OCI-M2 (cell line): Measurements from ENCODE around the gene CALU.

Source experiments
- DNase-seq: peaks from one replicate; lab custom pipeline; 2025; ENCODE audit not compliant: unreplicated experiment; lab: John Stamatoyannopoulos, UW

CALU gene

GRCh38 chr7:128724743-128725142 lies 14.4 kb upstream of the CALU start:
- DNase-seq = no peak

DNA sequence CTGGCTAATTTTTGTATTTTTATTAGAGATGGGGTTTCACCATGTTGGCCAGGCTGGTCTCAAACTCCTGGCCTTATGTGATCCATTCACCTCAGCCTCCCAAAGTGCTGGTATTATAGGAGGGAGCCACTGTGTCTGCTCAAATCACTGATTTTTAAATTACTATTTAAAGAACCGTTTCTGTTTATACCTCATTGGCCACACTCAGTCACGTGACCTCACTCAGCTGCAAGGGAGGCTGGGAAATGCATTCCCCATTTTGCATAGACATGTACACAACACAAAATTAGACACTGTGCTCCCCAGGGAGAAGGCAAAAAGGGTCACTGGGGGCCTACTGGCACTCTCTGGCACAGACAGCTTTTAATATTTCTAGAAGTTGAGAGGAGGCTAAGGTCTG lies 13.6 kb upstream of the CALU start:
- DNase-seq = no peak

- no peak for DNase-seq
Measured at GRCh38 chr7:128726059-128726736, 13.0 kb upstream of the CALU start.

DNA sequence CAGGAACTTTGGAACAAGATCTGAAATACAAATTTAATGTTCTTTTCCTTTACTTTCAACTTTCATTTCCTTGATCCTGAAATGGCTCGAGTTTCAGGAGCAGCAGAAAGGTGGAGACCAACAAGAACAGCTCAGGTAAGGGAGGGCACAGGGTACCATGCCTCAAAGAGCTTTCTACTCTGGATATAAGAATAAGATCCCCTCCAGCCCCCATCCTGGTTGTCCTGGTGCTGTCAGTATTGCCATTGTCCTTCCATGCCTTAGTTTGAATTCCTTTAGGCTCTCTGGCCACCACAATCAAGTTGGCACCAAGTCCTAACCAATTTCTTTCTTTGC lies 12.5 kb upstream of the CALU start:
- DNase-seq = no peak

GRCh38 chr7:128727239-128727638 lies 11.9 kb upstream of the CALU start:
- no peak for DNase-seq

DNA sequence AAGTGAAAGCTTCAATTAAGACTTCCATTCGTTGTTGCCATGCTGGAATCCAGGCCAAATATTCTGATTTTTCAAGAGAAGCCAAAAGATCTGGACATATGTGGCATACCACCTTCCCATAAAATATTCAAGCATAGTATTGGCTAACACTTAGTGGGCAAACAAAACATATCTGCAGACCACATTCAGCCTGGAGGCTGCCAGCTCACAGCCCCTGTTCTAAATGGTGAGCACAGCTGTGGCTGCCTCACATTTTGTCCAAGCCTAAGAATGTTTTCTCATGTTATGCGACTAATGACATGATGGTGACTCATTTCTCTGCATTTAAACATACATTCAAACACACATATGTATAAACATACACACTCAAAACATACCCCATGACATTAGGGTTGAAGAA lies 10.6 kb upstream of the CALU start:
- DNase-seq = no peak

DNA sequence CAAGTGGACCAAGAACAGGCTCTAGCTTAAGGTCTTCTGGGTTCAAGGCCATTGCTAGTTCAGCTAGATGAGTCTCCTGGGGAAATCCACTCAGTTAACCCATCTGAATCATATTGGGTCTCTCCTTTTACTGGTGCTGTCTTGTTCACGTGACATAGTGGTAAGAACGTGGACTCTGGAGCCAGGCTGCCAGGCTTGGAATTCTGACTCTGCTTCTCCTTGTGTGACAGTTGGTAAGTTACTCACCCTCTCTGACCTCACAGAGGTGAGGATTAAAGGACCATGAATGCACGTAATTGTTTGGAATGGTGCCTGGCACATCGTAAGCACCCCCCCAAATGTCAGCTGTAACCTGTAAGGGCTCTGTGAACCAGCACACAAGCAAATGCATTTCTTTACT lies 9.7 kb upstream of the CALU start:
- DNase-seq = no peak

GRCh38 chr7:128731184-128731583 lies 8.0 kb upstream of the CALU start:
- DNase-seq = no peak

GRCh38 chr7:128732521-128733277 lies 6.5 kb upstream of the CALU start:
- no peak for DNase-seq

DNA sequence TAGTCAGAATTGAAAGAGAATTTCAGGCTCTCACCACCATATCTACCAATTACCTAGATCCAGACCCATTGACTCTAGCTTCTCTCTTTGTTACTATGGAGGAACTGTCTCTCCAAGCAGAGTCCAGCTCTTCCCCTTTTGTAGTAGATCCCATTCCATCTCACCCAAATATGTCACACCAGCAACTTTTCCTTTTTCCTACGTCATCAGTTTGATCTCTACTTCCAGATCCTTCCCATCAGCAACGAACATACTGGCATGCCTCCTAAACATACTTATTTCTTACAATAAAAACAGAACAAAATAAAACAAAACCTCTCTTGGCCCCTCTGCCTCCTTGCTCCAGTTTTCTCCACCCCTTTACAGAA lies 5.9 kb upstream of the CALU start:
- DNase-seq = no peak

GRCh38 chr7:128734890-128735289 lies 4.3 kb upstream of the CALU start:
- no peak for DNase-seq

GRCh38 chr7:128735436-128735835 lies 3.7 kb upstream of the CALU start:
- DNase-seq = no peak

DNA sequence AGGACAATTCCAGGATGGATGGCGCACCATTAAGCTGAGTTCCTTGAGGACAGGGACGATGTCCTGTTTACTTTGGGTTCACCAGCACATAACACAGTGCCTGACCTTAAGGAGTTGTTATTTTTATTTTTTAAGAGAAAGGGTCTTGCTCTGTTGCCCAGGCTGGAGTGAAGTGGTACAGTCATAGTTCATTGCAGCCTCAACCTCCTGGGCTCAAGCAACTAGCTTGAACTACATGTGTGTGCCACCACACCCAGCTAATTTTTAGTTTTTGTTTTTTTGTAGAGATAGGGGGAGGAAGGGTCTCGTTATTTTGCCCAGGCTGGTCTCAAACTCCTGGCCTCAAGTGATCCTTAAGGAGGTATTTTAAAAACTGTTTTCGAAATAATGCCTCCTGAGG lies 1.7 kb upstream of the CALU start:
- no peak for DNase-seq

DNA sequence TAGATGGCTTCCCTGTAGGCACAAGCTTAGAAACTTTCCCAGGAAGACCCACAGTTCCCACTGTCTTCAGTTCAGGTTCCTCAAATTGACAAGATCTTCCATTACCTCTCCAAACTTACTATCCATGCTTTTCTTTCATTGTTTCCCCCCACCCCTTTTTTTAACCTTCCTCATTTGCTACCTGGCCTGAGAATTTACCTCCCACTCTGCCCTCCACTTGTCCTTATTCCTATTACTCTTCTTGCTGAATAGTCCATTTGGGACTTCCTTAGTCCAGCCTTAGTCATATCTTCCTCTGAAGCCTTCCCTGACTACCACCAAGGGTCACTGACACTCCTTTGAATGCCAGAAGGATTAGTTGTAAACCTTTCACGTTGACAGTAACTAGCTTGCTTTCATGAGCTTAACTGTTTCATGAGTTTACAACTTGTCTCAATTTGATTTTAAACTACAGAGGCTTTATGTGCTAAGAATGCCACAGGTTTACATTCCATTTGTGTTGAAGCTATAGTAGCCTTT lies 1.2 kb upstream of the CALU start:
- DNase-seq = no peak

DNA sequence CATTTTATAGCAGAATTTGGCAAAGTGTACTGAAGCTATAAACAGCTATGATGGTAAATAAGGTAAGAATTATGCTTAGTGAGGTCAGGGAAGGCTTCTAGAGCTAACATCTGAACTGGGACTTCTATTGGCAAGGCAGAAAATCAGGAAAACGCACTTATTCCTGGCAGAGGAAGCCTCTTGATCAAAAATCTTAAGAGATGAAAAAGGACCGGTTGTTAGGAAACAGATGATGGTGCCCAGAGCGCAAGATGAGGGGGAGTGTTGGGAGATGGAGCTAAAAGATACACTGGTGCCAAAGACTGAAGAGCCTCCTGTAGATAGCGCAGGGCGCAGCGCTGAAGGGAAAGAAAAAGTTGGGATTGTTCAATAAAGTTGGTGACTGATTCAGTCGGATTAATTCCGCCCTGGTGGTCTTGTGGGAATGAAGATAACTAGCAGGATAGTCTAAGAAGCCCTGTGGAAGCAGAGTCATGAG lies 550 bp upstream of the CALU start:
- DNase-seq = peak; percentile 96

- DNase-seq = no peak
Measured at GRCh38 chr7:128739990-128740682, 977 bp downstream of the CALU start.

GRCh38 chr7:128740996-128741395 lies 1.8 kb downstream of the CALU start:
- no peak for DNase-seq

- no peak for DNase-seq
Measured at GRCh38 chr7:128741491-128741890, 2.3 kb downstream of the CALU start.

GRCh38 chr7:128742206-128742605 lies 3.0 kb downstream of the CALU start:
- no peak for DNase-seq

DNA sequence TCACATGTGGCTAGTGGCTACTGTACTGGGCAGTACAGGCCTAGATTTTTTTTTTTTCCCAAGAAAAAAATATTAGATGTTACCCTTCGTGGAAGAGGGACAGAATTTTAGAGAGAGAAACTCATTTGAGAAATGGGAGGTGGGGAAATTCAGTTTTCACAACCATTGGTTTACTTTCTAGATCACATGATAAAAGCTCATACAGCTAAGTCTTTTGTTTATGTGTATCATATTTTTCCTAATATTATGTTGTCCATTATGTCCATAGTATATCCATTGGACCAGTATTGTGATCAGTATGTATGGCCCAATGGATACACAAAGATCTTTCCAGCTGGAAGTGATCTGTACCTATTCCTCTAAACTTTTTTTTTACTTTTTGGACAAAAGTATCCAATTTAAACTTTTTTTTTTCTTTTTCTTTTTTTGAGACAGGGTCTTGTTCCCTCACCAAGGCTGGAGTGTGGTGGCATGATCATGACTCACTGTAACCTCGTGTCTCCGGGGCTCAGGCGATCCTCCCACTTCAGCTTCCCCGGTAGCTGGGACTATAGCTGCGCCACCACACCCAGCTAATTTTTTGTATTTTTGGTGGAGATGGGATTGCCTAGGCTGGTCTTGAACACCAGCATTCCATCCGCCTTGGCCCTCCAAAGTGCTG lies 4.1 kb downstream of the CALU start:
- no peak for DNase-seq

GRCh38 chr7:128744366-128744905 lies 5.3 kb downstream of the CALU start:
- no peak for DNase-seq
